GM23338 (cell line): ENCODE data around the gene UNC45B. TPM values are rescaled to one million over a fixed set of nuclear protein-coding genes. Genes with fewer than 3 reads are reported as not detected.

Source experiments
- ATAC-seq: fragments of 200-7000 bp; cut with Tn5 transposase; 3 replicates; pipeline ENCODE4 v1.9.1; 2020
- DNase-seq: peaks from one replicate; pipeline ENCODE4 v3.0.0-alpha.2; 2015; ENCODE audit warnings: low spot score
- H2AFZ ChIP-seq: fragments of 200-600 bp; sonication (generic); 2 replicates; pipeline ENCODE4 v1.8.0; 2016; ENCODE audit warnings: antibody characterized with exemption, mild to moderate bottlenecking, moderate library complexity
- H3F3A ChIP-seq: fragments of 200-600 bp; sonication (generic); replicated peaks from 2 replicates; pipeline ENCODE4 v1.8.0; 2017; ENCODE audit warnings: antibody characterized with exemption, mixed run types, low read depth
- H3K27ac ChIP-seq: fragments of 200-600 bp; sonication (generic); 2 replicates; pipeline ENCODE4 v1.6.1; 2016; ENCODE audit warnings: low read depth
- H3K27me3 ChIP-seq: fragments of 200-600 bp; sonication (generic); 2 replicates; pipeline ENCODE4 v1.8.0; 2016; ENCODE audit warnings: mild to moderate bottlenecking, mixed run types, moderate library complexity; ENCODE audit not compliant: insufficient read depth
- H3K36me3 ChIP-seq: fragments of 200-600 bp; sonication (generic); 2 replicates; pipeline ENCODE4 v1.8.0; 2016; ENCODE audit warnings: mild to moderate bottlenecking; ENCODE audit not compliant: insufficient read depth
- H3K4me1 ChIP-seq: fragments of 200-600 bp; sonication (generic); 2 replicates; pipeline ENCODE4 v1.8.0; 2016; ENCODE audit warnings: mild to moderate bottlenecking, moderate library complexity; ENCODE audit not compliant: insufficient read depth
- H3K4me2 ChIP-seq: fragments of 200-600 bp; sonication (generic); 2 replicates; pipeline ENCODE4 v1.7.1; 2017; ENCODE audit warnings: mixed run types
- H3K4me3 ChIP-seq: fragments of 200-600 bp; sonication (generic); 2 replicates; pipeline ENCODE4 v1.6.1; 2016; ENCODE audit warnings: mixed run types
- H3K79me2 ChIP-seq: fragments of 200-600 bp; sonication (generic); replicated peaks from 2 replicates; pipeline ENCODE4 v1.8.0; 2017; ENCODE audit warnings: mild to moderate bottlenecking; ENCODE audit not compliant: insufficient read depth
- H3K9me2 ChIP-seq: fragments of 200-600 bp; sonication (generic); 2 replicates; pipeline ENCODE4 v1.8.0; 2017; ENCODE audit not compliant: insufficient read depth
- H4K20me1 ChIP-seq: fragments of 200-600 bp; sonication (generic); replicated peaks from 2 replicates; pipeline ENCODE4 v1.8.0; 2017; ENCODE audit warnings: mild to moderate bottlenecking; ENCODE audit not compliant: insufficient read depth
- H3K27ac Mint-ChIP-seq: 2 replicates; pipeline ENCODE4 v1.8.0; 2020; ENCODE audit warnings: inconsistent platforms, mild to moderate bottlenecking, moderate library complexity, mixed read lengths
- H3K27me3 Mint-ChIP-seq: 3 replicates; pipeline ENCODE4 v1.8.0; 2022; ENCODE audit warnings: low read depth, mild to moderate bottlenecking, moderate library complexity, mixed read lengths, inconsistent platforms; ENCODE audit not compliant: insufficient read depth, poor library complexity
- H3K36me3 Mint-ChIP-seq: 3 replicates; pipeline ENCODE4 v1.8.0; 2021; ENCODE audit warnings: low read depth, mild to moderate bottlenecking, inconsistent platforms, moderate library complexity, mixed read lengths
- H3K4me1 Mint-ChIP-seq: 3 replicates; pipeline ENCODE4 v1.8.0; 2020; ENCODE audit warnings: mild to moderate bottlenecking, inconsistent platforms, mixed read lengths
- H3K4me3 Mint-ChIP-seq: 3 replicates; pipeline ENCODE4 v1.8.0; 2021; ENCODE audit warnings: moderate library complexity, mild to moderate bottlenecking, inconsistent platforms, mixed read lengths
- H3K9me3 Mint-ChIP-seq: 3 replicates; pipeline ENCODE4 v1.8.0; 2020; ENCODE audit warnings: moderate library complexity, mild to moderate bottlenecking, inconsistent platforms, mixed read lengths
- CREB1 ChIP-seq: fragments of 250-450 bp; sonication (Bioruptor Pico); IDR thresholded peaks from 2 replicates; pipeline ENCODE4 v1.5.0; 2020; ENCODE audit warnings: low read depth, mild to moderate bottlenecking, moderate library complexity
- EZH2 ChIP-seq: fragments of 200-600 bp; sonication (generic); IDR thresholded peaks from one replicate; pipeline ENCODE4 v1.8.0; 2017; ENCODE audit warnings: antibody characterized with exemption, mild to moderate bottlenecking, low read depth; ENCODE audit not compliant: unreplicated experiment
- EZH2phosphoT487 ChIP-seq: fragments of 200-600 bp; sonication (generic); IDR thresholded peaks from one replicate; pipeline ENCODE4 v1.8.1; 2018; ENCODE audit warnings: antibody characterized with exemption; ENCODE audit not compliant: unreplicated experiment
- JUNB ChIP-seq: IDR thresholded peaks from one replicate; pipeline ENCODE4 v1.6.1; 2016; ENCODE audit warnings: antibody characterized with exemption; ENCODE audit not compliant: unreplicated experiment
- POLR2AphosphoS5 ChIP-seq: IDR thresholded peaks from 2 replicates; pipeline ENCODE4 v1.6.1; 2016; ENCODE audit warnings: antibody characterized with exemption, low read depth
- STAT1 ChIP-seq: IDR thresholded peaks from one replicate; pipeline ENCODE4 v1.6.1; 2016; ENCODE audit warnings: antibody characterized with exemption; ENCODE audit not compliant: unreplicated experiment
- ZNF331 ChIP-seq: fragments of 250-450 bp; sonication (Bioruptor Pico); IDR thresholded peaks from 2 replicates; pipeline ENCODE4 v1.5.0; 2020; ENCODE audit warnings: low read depth, mild to moderate bottlenecking, moderate library complexity
- polyA plus RNA-seq: library from polyadenylated mRNA; unstranded; fragments of >200 nt; fragmentation: Nextera tagmentation; extraction: Ambion mirVana; gene quantifications from 2 replicates; pipeline ENCODE4 v1.2.1, GENCODE V29; 2016
- total RNA-seq: library from RNA; depleted of rRNA; stranded (reverse); fragments of >200 nt; shearing (Covaris generic); gene quantifications from 2 replicates; pipeline ENCODE4 v1.2.3, GENCODE V29; 2014
- TF ChIP-seq, protein P1 (sequence below): IDR thresholded peaks from 2 replicates; pipeline ENCODE4 v1.6.1; 2016; ENCODE audit warnings: antibody characterized with exemption
- TF ChIP-seq, protein P2 (sequence below): fragments of 250-450 bp; sonication (Bioruptor Pico); IDR thresholded peaks from 2 replicates; pipeline ENCODE4 v1.5.0; 2020; ENCODE audit warnings: mild to moderate bottlenecking, moderate library complexity

The UNC45B gene
- total and polyA plus RNA-seq, 2 experiments from 2014 or later: 0.03 TPM; not detected in 1

GRCh38 chr17:35235289-35235688 is 87.7 kb downstream of the UNC45B start:
- Histone ChIP-seq H2AFZ (no peak overlapping the region), H4K20me1 (no peaks in the 10 kb centered on the region), H3K36me3 (no peaks in the 10 kb centered on the region), H3K9me2 (no peaks in the 10 kb centered on the region), H3K27me3 (no peaks in the 10 kb centered on the region), H3K4me1 (no peaks in the 10 kb centered on the region), H3K79me2 (no peaks in the 10 kb centered on the region), H3K4me2 (no peak overlapping the region), H3K27ac (no peak overlapping the region), H3F3A (no peaks in the 10 kb centered on the region), H3K4me3 (no peak overlapping the region)
- peaks cover 3% of the 10 kb centered on the region for H3K27me3 Mint-ChIP-seq
- H3K36me3 Mint-ChIP-seq: no peaks in the 10 kb centered on the region
- no peak for DNase-seq
- H3K9me3 Mint-ChIP-seq: no peaks in the 10 kb centered on the region
- H3K27ac Mint-ChIP-seq: no peak overlapping the region
- ATAC-seq: no peak
- H3K4me1 Mint-ChIP-seq: no peaks in the 10 kb centered on the region
- TF ChIP-seq EZH2: no peak
- no peak for TF ChIP-seq POLR2AphosphoS5
- no peak for TF ChIP-seq CREB1 (CRISPR knock-in tag)
- TF ChIP-seq, protein P1, sequence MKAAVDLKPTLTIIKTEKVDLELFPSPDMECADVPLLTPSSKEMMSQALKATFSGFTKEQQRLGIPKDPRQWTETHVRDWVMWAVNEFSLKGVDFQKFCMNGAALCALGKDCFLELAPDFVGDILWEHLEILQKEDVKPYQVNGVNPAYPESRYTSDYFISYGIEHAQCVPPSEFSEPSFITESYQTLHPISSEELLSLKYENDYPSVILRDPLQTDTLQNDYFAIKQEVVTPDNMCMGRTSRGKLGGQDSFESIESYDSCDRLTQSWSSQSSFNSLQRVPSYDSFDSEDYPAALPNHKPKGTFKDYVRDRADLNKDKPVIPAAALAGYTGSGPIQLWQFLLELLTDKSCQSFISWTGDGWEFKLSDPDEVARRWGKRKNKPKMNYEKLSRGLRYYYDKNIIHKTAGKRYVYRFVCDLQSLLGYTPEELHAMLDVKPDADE: no peak
- no peak overlapping the region for H3K4me3 Mint-ChIP-seq

DNA sequence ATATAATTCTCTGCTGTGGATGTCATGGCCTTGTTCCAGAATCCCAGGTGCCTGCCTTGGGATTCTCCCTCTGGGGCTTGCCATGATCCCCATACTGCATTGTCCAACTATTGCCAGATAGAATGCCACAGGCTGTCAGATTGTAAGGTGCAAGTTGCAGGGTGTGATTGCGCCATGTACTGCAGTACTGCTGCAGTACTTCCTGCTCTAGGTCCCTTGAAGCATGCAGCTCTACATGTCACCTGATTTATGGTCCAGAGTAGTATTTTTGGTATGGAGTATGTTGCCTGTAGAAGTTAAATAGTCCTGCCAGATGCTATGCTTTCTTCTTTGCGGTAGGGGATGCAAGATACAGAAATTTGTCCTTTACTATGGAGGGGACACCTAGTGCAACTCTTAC is 88.3 kb downstream of the UNC45B start:
- no peak overlapping the region for H3K27ac ChIP-seq
- ATAC-seq (no peak), DNase-seq (no peak)
- Mint-ChIP-seq H3K4me3 (no peak overlapping the region), H3K36me3 (no peaks in the 10 kb centered on the region), H3K4me1 (no peaks in the 10 kb centered on the region), H3K9me3 (no peaks in the 10 kb centered on the region), H3K27ac (no peak overlapping the region), H3K27me3 (peaks cover 3% of the 10 kb centered on the region)
- no peak overlapping the region for H3K4me3 ChIP-seq
- no peaks in the 10 kb centered on the region for H3K36me3 ChIP-seq
- H3F3A ChIP-seq: no peaks in the 10 kb centered on the region
- TF ChIP-seq, protein P2, sequence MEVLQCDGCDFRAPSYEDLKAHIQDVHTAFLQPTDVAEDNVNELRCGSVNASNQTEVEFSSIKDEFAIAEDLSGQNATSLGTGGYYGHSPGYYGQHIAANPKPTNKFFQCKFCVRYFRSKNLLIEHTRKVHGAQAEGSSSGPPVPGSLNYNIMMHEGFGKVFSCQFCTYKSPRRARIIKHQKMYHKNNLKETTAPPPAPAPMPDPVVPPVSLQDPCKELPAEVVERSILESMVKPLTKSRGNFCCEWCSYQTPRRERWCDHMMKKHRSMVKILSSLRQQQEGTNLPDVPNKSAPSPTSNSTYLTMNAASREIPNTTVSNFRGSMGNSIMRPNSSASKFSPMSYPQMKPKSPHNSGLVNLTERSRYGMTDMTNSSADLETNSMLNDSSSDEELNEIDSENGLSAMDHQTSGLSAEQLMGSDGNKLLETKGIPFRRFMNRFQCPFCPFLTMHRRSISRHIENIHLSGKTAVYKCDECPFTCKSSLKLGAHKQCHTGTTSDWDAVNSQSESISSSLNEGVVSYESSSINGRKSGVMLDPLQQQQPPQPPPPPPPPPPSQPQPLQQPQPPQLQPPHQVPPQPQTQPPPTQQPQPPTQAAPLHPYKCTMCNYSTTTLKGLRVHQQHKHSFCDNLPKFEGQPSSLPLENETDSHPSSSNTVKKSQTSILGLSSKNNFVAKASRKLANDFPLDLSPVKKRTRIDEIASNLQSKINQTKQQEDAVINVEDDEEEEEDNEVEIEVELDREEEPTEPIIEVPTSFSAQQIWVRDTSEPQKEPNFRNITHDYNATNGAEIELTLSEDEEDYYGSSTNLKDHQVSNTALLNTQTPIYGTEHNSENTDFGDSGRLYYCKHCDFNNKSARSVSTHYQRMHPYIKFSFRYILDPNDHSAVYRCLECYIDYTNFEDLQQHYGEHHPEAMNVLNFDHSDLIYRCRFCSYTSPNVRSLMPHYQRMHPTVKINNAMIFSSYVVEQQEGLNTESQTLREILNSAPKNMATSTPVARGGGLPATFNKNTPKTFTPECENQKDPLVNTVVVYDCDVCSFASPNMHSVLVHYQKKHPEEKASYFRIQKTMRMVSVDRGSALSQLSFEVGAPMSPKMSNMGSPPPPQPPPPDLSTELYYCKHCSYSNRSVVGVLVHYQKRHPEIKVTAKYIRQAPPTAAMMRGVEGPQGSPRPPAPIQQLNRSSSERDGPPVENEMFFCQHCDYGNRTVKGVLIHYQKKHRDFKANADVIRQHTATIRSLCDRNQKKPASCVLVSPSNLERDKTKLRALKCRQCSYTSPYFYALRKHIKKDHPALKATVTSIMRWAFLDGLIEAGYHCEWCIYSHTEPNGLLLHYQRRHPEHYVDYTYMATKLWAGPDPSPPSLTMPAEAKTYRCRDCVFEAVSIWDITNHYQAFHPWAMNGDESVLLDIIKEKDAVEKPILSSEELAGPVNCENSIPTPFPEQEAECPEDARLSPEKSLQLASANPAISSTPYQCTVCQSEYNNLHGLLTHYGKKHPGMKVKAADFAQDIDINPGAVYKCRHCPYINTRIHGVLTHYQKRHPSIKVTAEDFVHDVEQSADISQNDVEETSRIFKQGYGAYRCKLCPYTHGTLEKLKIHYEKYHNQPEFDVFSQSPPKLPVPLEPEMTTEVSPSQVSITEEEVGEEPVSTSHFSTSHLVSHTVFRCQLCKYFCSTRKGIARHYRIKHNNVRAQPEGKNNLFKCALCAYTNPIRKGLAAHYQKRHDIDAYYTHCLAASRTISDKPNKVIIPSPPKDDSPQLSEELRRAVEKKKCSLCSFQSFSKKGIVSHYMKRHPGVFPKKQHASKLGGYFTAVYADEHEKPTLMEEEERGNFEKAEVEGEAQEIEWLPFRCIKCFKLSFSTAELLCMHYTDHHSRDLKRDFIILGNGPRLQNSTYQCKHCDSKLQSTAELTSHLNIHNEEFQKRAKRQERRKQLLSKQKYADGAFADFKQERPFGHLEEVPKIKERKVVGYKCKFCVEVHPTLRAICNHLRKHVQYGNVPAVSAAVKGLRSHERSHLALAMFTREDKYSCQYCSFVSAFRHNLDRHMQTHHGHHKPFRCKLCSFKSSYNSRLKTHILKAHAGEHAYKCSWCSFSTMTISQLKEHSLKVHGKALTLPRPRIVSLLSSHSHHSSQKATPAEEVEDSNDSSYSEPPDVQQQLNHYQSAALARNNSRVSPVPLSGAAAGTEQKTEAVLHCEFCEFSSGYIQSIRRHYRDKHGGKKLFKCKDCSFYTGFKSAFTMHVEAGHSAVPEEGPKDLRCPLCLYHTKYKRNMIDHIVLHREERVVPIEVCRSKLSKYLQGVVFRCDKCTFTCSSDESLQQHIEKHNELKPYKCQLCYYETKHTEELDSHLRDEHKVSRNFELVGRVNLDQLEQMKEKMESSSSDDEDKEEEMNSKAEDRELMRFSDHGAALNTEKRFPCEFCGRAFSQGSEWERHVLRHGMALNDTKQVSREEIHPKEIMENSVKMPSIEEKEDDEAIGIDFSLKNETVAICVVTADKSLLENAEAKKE (CRISPR knock-in tag): no peak
- TF ChIP-seq POLR2AphosphoS5 (no peak), STAT1 (no peak), CREB1 (CRISPR knock-in tag) (no peak), JUNB (no peak), ZNF331 (CRISPR knock-in tag) (no peak), EZH2phosphoT487 (no peak)
- no peak overlapping the region for H3K4me2 ChIP-seq
- no peaks in the 10 kb centered on the region for H3K27me3 ChIP-seq
- no peaks in the 10 kb centered on the region for H4K20me1 ChIP-seq
- H3K79me2 ChIP-seq: no peaks in the 10 kb centered on the region
- no peak overlapping the region for H2AFZ ChIP-seq
- H3K9me2 ChIP-seq: no peaks in the 10 kb centered on the region
- no peaks in the 10 kb centered on the region for H3K4me1 ChIP-seq
